ENCODE measurements around the gene ATP11B.
"Not testable (repeated sequence)": the region's sequence is repeated elsewhere in the genome, so short reads cannot be mapped to it uniquely, and the experiment has no call there.

Gene ATP11B

DNA sequence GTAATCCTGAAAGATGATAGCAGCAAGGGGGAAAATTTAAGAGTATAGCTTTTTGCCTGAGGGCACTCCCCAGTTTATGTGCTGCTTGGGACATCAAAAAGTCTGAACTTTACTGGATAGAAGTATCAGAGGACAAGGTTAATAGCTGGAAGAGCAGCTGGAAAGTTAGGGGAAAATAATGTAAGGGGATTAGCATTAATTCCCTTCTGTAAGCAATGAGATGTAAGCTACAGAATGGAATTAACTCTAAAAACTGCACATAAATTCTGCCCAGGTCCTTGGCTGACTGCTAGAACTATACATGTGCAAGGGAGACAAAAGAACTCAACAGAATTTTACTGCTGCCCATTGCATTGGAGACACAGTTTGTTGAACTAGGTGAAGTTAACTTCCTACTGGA is 55.6 kb downstream of the ATP11B start:
- DNase-seq: no peak

DNA sequence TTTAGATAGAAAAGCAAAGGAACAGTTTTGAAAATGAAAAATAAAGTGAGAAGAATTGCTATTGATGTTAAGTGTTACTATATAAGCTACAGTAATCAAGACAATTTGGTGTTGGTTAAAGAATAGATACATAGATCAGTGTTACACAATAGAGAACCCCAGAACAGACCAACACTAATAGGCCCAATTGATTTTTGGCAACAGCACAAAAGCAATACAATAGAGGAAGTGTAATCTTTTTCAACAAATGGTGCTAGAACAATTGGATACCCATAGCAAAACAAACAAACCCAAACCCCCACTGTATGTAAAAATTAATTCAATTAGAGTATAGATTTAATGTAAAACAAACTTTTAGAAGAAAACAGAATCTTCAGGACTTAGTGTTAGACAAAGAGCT is 61.8 kb downstream of the ATP11B start:
- DNase-seq: no peak

DNA sequence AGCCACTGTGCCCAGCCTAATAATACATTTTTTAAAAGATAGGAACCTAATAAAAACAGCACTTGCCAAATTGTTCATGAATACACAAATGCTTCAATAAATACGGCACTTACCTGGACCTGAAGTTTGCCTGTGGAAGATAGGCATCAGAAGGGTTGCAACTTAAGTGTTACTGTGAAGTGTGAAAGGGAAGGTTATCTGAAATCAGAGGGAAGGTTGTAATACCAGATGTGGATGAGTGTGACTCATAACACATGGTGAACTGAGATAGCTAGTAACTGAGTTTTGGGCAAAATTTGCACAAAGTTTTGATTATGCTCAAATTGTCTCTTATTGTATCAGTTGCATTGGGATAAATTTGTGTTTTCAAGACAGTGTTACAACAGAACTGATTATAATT is 68.0 kb downstream of the ATP11B start:
- DNase-seq: no peak

DNA sequence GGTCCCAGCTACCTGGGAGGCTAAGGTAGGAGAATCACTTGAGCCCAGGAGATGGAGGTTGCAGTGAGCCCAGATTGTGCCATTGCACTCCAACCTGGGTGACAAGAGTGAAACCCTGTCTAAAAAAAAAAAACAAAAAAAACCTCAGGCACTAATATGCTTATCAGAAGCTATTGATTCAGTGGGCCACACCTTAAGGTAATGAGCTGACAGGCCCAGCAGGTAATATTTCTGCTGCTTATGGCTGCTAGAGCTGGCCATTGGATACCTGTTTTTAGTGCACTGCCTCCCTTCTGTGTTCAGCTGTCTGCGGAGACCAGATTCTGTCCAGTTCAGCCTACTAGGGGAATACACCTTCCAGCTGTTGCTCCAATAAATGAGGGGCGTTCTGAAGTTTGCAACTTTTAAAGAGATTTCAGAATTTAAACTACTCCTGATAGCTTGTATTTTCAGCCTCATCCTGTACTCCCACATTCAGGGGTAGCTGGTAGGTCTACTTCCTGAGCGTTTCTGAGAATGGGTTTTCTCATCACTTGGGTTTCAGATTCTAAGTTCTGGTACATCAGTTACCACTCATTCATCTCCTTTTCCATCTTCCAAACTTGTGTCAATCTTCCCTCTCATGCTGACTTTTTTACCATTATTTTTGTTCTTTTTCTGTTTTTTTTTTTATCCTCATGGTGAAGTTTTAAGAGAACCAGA is 69.0 kb downstream of the ATP11B start:
- DNase-seq: no peak

DNA sequence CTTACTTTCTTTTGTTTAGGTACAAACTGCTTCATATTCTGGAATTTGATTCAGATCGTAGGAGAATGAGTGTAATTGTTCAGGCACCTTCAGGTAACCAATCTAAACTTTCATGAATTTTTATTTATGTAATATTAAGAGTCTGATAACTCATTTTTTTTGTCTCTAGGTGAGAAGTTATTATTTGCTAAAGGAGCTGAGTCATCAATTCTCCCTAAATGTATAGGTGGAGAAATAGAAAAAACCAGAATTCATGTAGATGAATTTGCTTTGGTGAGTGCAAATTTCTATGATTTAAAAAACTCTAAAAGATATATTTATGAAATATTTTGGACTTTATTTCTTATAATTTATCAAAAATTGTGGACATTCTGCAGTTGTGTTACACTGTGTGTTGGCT is 75.8 kb downstream of the ATP11B start:
- DNase-seq: no peak

DNA sequence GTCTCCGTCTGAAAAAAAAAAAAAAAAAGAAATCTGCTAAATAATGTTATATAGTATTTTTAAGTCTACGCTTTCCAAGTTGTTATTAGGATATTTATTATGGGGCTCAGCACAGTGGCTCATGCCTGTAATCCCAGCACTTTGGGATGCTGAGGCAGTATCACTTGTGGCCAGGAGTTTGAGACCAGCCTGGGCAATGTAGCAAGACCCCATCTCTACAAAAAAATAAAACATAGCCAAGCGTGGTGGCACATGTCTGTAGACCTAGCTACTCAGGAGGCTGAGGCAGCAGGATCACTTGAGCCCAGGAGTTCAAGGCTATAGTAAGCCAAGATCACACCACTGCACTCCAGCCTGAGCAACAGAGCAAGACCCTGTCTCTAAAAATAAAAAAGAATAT is 77.6 kb downstream of the ATP11B start:
- DNase-seq: not testable (repeated sequence)

DNA sequence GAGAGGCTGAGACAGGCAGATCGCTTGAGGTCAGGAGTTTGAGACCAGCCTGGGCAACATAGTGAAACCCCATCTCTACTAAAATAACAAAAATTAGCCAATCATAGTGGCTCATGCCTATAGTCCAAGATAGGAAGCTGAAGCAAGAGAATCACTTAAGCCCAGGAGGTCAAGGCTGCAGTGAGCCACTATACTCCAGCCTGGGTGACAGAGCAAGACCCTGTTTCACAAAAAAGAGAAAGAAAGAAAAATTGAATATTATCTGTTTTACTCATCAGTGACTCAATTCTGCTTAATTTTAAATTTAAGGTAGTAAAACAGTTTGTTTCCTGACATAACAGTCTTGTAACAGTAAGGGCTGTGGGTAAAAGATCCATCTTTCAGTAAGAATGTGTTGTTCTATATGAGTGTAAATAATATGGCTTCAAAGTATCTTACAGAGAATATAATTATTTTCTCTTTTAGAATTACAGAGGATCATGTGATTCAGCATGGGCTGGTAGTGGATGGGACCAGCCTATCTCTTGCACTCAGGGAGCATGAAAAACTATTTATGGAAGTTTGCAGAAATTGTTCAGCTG is 85.8 kb downstream of the ATP11B start:
- no peak for DNase-seq

DNA sequence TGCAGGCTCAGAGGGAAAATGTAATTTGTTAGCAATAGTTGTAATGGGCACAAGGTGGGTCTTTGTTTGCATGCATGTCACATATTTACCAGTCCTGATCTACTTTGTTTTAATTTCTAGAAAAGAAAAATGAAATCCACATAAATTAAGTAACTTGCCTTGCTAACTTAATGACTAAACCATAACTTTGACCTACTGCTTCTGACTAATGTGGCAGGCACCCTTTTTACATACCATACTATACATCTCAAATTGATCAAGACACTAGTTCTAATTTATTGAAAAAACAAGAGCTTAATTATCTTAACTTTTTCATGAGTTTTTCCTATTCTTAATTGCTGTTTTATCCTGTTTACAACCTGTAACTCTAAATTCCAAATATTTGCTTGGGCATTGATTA is 93.2 kb downstream of the ATP11B start:
- DNase-seq: no peak

DNA sequence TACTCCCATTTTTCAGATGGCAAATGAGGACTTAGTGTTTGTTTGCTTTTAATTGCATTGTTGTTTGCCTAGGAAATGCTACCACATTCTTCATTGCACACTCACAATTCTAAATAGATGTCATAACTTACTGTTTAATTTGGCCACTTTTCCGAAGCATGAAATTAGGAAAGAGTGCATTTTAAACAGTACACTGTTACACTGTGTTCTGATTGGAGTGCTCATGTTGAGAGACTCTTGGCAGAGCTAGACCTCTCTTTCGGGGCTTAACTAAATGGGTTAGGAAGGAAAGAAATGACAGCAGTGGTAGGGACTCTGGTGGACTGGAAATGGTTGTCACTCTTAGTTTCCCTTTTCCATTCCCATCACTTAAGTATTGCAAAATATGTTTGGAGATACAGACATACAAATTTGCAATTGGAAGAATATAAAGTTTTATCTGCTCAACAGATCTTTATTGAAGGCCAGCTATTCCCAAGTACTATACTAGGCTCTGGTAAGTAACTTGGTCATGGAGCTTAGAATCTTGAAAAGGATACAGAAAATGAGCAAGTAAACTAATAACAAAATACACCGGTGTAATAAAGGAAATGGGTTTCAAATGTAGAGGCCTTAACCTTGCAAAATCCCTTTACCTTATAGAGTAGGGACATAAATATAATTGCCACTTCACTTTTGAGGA is 96.8 kb downstream of the ATP11B start:
- no peak for DNase-seq

DNA sequence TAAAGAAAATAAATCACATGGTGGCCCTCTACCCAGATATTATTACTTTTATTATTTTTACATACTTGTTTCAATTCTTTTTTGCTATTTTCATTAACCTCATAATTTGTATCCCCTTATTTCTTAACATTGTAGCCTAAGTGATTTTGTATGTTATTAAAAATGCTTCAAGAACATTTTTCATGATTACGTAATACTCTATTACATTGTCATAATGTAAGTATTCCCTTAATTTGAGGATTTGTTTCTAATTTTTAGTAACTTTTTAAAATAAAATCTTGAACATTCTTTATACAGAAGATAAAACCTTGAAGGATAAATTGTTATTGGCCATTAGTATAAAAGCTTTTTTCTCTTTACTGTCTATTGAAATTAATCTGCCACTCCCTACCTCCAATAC is 98.1 kb downstream of the ATP11B start:
- DNase-seq: no peak

DNA sequence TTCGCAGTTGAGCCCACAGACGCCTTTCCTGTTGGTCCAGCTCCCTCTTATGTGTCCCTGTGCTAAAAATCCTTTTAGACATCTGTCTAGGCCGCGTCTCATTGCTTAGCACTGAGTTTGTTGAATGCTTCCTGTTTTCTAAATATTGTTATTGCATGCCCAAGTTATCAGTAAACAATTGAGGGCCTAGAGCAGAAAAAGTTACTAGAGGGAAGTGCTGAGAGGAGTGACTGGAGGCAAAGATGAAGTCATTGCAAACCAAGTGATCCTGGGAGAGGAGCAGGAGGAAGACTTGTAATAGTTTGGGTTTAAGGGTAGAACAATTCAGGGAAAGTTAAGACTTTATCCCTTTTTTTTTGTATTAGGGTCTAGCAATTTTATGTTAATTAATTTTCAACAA is 98.9 kb downstream of the ATP11B start:
- no peak for DNase-seq

DNA sequence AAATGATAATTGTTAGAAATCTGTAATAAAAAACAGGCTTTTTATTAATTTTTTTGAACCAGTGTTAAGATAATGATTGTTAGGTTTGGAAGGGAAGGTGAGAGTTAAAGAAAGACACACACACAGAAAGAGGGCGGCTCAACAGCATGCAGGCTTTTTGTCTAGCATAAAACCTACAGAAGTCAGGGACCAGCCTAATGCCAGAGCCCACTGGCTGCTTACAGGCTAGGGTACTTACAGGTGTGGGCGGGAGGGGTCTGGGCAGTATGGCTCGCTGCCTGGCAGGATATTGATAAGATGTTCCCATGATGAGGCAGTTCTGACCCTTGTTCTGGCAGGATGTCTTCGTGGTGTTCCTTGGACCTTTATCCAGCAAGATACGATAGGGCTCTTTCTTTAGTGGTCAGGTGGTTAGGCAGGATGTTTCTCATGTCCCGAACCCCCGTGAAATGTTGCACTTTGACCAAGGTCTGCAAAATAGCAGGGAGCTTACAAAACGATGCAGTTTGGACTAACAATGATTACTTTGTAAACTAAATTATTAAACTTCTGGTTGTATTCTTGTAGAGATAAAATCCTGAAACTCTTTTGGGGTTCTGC is 102.3 kb downstream of the ATP11B start:
- DNase-seq: no peak

DNA sequence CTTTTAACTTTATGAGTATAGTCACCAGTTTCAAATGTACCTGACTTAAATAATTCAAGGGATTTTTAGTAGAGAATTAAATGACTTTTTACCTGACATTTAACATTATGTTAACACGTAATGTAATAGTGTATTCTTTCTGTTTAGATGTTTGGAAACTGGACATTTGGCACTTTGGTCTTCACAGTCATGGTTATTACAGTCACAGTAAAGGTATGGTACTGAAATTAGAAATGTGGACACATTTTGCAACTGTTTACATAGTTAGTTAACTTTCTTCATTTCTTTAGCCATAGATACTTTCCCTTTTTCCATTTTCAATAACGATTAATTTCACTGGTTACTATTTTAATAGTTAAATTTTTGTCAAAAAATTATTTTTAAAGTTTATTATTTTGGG is 103.2 kb downstream of the ATP11B start:
- no peak for DNase-seq

DNA sequence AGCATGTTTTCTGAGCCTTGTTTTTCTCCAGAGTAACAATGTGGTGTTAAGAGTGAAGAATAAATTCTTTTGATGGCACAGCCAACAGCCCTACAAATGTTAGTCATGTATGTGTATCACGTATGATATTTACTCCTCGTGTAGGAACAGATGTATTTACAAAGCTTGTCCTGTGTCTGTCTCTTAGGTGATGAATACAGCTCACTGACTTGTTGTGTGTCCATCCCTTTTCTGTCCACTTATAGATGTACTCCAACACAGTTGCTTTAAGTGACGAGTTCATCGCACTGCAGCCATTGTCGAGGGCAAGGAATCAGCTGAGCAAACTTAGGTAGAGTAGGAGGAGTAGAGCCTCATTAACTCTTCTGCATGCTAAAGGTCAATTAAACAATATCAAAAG is 108.9 kb downstream of the ATP11B start:
- no peak for DNase-seq

DNA sequence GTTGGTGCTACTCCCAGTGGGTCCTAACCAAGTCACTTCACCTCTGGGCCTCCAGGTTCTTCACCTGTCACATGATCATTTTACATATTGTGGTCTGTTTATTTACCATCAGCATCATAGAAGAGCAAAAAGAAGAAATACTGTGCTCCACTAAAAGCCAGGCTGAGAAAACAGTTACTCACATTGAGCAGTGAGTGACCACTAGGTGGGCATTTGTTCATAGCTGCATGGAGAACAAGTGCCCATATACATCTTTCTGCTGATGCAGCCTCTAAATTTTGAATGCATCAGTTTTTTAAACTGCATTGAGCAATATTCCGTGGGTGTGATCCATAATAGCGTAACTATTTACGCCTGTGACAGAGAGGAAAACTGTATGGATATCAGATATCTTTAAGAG is 110.9 kb downstream of the ATP11B start:
- no peak for DNase-seq

DNA sequence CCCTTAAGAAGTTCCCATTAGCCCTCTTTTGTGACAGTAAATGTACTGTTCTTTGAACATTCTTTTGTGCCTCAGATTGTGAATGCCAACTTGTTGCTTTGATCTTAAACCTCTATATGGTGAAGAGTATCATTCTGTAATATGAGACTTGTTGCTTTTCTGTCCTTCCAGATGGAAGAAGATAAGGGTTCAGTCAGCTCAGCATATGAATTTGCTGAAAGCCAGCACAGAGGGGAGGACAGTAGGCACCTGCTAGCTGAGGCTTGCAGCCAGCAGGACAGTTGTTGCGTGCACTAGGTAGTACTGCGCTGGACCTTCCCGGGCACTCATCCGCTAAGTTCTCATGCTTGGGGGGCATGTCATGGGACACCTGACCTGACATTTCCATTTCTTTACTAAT is 112.3 kb downstream of the ATP11B start:
- no peak for DNase-seq

DNA sequence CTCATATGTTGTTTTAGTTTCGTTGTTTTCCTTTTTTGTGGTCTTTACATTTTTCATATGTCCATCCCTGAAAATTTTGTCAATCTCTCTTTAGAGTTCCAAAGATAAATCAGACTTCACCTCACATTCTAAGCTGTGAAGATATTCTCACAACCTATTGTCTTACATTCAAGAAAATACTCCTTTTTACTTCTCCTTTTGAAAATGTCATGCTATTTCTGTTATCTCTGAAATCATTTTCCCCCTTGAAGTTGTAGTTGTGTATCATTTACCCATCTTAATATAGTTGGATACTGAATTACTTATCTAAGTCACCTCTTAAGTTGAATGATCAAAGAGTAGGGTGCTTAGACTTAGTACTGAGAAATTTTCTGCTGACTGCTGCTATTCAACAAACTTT is 112.7 kb downstream of the ATP11B start:
- no peak for DNase-seq

DNA sequence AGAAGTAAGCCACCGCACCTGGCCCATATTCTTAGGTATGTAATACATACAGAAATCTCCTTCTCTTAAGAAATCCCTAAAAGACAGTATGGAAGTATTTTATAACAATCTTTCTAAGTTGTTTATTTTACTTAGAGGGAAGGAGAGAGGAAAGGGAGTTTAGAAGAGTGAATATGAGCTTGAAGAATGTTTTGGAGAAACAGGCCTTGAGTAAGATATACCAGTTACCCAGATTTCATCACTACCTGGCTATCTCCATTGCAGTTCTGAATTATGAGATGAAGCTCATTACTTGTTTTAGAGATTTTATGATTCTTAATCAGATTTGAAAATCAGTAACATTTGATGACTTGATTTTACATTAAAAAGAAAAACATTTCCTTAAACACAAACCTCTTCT is 115.2 kb downstream of the ATP11B start:
- DNase-seq: no peak

DNA sequence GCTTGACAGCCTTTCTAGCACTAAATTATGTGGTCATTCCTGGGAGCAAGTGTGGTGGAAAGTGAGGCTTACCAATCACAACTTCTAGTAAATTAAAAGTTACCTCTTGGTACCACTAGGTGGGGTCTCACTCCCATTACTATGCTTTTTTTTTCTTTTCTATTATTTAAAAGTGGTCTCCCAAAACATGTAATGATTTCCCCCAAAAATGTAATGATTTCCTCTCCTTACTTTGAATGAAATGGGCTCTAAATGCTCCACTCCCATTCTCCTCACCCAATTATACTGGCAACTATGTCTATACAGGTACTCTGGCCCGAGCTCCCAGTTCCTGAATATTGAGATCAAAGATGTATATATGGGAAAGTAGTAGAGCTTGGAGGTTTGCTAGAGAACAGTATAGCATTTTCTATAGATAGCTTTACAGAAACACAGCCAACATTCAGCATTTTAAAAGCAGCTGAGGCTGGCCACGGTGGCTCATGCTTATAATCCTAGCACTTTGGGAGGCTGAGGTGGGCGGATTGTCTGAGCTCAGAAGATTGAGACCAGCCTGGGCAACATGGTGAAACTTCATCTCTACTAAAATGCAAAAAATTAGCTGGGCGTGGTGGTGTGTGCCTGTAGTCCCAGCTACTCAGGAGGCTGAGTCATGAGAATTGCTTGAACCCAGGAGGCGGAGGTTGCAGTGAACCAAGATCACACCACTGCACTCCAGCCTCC is 116.2 kb downstream of the ATP11B start:
- DNase-seq: no peak

DNA sequence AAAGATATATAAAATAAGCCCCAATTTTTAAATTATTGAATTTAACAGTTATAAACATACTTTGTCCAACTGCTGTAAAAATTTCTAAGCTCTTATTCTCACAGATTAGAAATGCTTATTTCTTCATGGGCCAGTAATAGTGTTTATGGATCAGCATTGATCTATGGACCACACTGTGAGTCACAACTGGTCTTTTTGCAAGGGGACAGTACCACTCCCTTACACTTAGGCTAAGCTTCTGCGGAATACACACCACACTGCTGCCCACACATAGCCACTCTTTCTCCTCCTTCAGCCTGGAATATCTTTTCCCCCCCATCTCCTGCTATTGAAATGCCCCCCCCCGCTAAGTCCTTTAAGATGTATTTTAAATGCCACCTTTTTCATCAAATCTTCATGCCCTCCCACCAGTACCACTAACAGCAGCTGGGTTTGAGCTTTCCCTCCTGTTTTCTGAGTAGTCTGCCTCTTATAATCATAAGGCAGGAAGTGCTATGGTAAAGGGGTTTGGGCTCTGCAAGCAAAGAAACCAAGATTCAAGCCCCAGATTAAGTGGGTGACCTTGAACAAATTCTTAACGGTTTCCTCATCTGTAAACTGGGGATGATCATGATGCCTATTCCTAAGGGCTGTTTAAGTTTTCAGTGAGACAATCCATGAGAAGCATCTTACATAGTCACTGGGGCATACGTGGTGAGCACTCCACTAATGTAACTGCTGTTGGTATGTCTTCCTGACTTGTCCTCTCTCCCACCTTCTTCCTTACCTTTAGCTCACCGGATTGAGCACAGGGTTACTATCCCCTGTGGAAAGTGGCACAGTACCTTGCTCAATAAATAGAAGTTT is 117.9 kb downstream of the ATP11B start:
- no peak for DNase-seq

DNA sequence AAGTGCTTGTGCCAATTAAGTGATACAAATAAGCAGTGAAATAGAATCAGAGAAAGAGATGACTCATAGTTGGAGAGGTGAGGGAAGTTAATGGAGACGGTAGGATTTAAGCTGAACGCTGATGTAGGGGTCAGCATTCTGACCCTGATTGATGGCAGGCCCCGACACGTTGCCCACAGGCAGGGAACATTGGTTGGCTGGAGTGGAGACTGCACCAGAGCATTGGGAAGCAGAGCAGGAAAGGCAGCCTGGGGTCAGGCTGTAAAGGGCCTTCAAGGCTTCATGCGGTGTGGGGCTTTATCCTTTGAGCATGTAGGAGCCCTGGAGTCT is 118.4 kb downstream of the ATP11B start:
- DNase-seq: no peak

DNA sequence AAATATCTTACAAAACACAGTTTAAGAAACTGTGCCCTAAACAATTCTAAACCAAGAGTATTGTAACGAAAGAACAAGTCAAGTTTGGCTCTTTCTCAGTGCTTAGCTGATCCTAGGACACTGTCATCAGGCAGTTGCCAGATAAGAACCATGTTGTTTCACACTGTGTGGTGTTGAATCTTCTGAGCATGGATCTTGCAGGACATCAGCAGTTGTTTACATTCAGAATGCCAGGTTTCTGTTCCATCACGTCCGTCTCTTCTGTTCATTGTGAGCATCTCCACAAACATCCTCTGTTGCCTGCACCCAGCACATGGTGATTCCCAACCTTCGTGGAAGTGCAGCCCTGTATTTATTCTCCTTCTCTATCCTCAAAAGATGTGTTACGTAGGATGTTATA is 119.2 kb downstream of the ATP11B start:
- DNase-seq: no peak

DNA sequence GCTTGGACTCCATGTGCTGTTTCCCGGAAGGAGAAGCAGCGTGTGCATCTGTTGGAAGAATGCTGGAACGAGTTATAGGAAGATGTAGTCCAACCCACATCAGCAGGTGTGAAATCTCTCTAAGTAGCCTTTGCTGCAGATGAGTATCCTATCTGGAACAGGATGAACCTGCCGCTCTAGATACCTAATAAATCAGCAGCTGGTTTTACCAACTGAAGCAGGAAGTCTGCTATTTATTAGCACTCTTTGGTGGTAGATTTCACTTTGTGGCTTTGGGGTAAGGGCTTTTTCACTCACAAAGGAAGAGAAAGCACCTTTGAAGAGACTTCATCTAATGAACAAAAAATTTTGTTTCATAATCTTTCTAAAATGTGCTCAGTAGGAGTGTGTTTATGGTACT is 120.6 kb downstream of the ATP11B start:
- no peak for DNase-seq

Measured in activated naive CD4-positive, alpha-beta T cell treated with Interleukin-2 at 50 U/mL for 16 hours (primary cell).